CD4-positive, alpha-beta memory T cell (primary cell): ENCODE measurements around the gene LGR4. TPM values are rescaled to one million over a fixed set of nuclear protein-coding genes. Genes with fewer than 3 reads are reported as not detected.

Experiments used
- CTCF ChIA-PET: fragments of 350-600 bp; sonication (Branson Sonifier 250); formaldehyde crosslinking; loops from one replicate; lab custom pipeline; 2021; ENCODE audit warnings: inconsistent platforms; ENCODE audit not compliant: partially characterized antibody; lab: Charles Lee
- POLR2A ChIA-PET: fragments of 350-600 bp; sonication (Branson Sonifier 250); formaldehyde crosslinking; loops from one replicate; lab custom pipeline; 2021; ENCODE audit not compliant: partially characterized antibody; lab: Charles Lee
- DNase-seq, 5 donors: peaks; one replicate each; pipeline versions ENCODE4 v3.0.0 to v3.0.0-alpha.2; 2020 to 2022; ENCODE audit warnings: mixed read lengths in 1 of 5
- H3K27ac ChIP-seq: one replicate; pipeline ENCODE4 v1.7.0; 2013; ENCODE audit warnings: low read depth, low read length
- H3K27me3 ChIP-seq: 2 replicates; pipeline ENCODE4 v1.7.0; 2013; ENCODE audit warnings: mild to moderate bottlenecking, low read length, moderate library complexity; ENCODE audit not compliant: insufficient read depth
- H3K36me3 ChIP-seq: 2 replicates; pipeline ENCODE4 v1.7.0; 2013; ENCODE audit warnings: mild to moderate bottlenecking, low read length, moderate library complexity; ENCODE audit not compliant: insufficient read depth
- H3K4me1 ChIP-seq: 2 replicates; pipeline ENCODE4 v1.7.0; 2013; ENCODE audit warnings: mild to moderate bottlenecking, low read length, moderate library complexity; ENCODE audit not compliant: insufficient read depth
- H3K4me3 ChIP-seq, 2 donors: one replicate each; pipeline ENCODE4 v1.7.0; 2013; ENCODE audit warnings: low read length in 2 of 2, mild to moderate bottlenecking in 1 of 2
- H3K9me3 ChIP-seq, 2 donors: one replicate each; pipeline ENCODE4 v1.7.0; 2013; ENCODE audit warnings: low read length in 2 of 2, control low read depth in 1 of 2; ENCODE audit not compliant: control insufficient read depth in 1 of 2
- H3K27ac Mint-ChIP-seq, 7 donors: one replicate each; pipeline ENCODE4 v1.8.0; 2020 to 2021; ENCODE audit warnings: mixed read lengths in 7 of 7, mild to moderate bottlenecking in 6 of 7, inconsistent platforms in 3 of 7, moderate library complexity in 3 of 7
- H3K27me3 Mint-ChIP-seq, 2 donors: one replicate each; pipeline ENCODE4 v1.8.0; 2020 to 2021; ENCODE audit warnings: mixed read lengths in 2 of 2
- H3K36me3 Mint-ChIP-seq, 2 donors: one replicate each; pipeline ENCODE4 v1.8.0; 2020 to 2021; ENCODE audit warnings: mixed read lengths in 2 of 2, inconsistent platforms in 1 of 2, mild to moderate bottlenecking in 1 of 2
- H3K4me1 Mint-ChIP-seq, 4 donors: one replicate each; pipeline ENCODE4 v1.8.0; 2020 to 2021; ENCODE audit warnings: mixed read lengths in 4 of 4, mild to moderate bottlenecking in 1 of 4
- H3K4me3 Mint-ChIP-seq, 8 donors: one replicate each; pipeline ENCODE4 v1.8.0; 2020 to 2021; ENCODE audit warnings: mixed read lengths in 8 of 8, mild to moderate bottlenecking in 7 of 8, moderate library complexity in 6 of 8, inconsistent platforms in 3 of 8
- H3K9me3 Mint-ChIP-seq, 8 donors: one replicate each; pipeline ENCODE4 v1.8.0; 2020 to 2021; ENCODE audit warnings: mixed read lengths in 8 of 8, mild to moderate bottlenecking in 5 of 8, inconsistent platforms in 3 of 8, moderate library complexity in 1 of 8
- intact Hi-C: fragments of 100-400 bp; cut with micrococcal nuclease; formaldehyde crosslinking; loops from one replicate; pipeline ENCODE4 v1.15.1; 2023
- polyA plus RNA-seq, 2 donors: library from polyadenylated mRNA; unstranded; fragments of 300-500 nt; fragmentation: Illumina TruSeq; gene quantifications; one replicate each; pipeline ENCODE4 v1.2.3, GENCODE V29; 2021
- total RNA-seq, 2 experiments: library from RNA; stranded (reverse); gene quantifications; one replicate each; pipeline ENCODE4 v1.2.3, GENCODE V29; 2021

Gene LGR4
- total and polyA plus RNA-seq, 4 experiments from 2014 or later, result 0.03 to 1.6 (median 0.58) TPM

- Mint-ChIP-seq H3K27ac (no peak overlapping the region), H3K36me3 (no peaks in the 10 kb centered on the region), H3K4me1 (no peaks in the 10 kb centered on the region), H3K4me3 (no peak overlapping the region), H3K9me3 (no peaks in the 10 kb centered on the region), H3K27me3 (peaks cover 5 to 6% of the 10 kb centered on the region in 2 donors)
- intact Hi-C loops, result no loop called here
- no peak overlapping the region for H3K27ac ChIP-seq
- H3K9me3 ChIP-seq, result no peaks in the 10 kb centered on the region
- H3K36me3 ChIP-seq, result no peaks in the 10 kb centered on the region
- ChIA-PET CTCF (no interaction called here), POLR2A (no interaction called here)
- no peaks in the 10 kb centered on the region for H3K27me3 ChIP-seq
- DNase-seq, result no peak
- H3K4me3 ChIP-seq, result no peak overlapping the region
- no peaks in the 10 kb centered on the region for H3K4me1 ChIP-seq
Measured at GRCh38 chr11:27395556-27396258, 76.9 kb downstream of the LGR4 start.

DNA sequence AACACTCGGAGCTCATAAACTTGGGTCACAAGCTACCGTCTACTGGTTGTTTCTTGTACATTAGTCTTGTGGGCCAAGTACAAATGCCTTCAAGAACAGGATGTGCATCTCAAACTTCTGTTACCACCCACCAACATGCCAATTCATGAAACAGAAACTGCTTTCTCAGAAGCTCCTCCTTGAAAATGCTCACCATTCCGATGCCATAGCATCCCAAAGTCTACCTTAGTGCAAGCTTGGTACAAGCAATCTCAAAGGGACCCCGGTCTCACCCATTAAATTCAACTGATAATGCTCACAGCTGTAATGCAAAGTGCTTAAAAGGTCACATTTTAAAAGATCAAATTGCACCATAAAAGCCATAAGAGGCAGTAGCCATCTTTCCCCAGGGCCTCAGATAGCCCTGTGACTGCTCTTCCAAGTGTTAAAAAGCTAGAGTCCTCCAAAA is 77.8 kb downstream of the LGR4 start:
- no peak overlapping the region for H3K4me3 Mint-ChIP-seq
- no peak for DNase-seq
- intact Hi-C loops, result no loop called here
- Histone ChIP-seq H3K4me1 (no peaks in the 10 kb centered on the region), H3K9me3 (no peaks in the 10 kb centered on the region), H3K27ac (no peak overlapping the region), H3K36me3 (no peaks in the 10 kb centered on the region), H3K4me3 (no peak overlapping the region), H3K27me3 (no peaks in the 10 kb centered on the region)
- H3K27me3 Mint-ChIP-seq, result peaks cover 5 to 6% of the 10 kb centered on the region in 2 donors
- H3K27ac Mint-ChIP-seq, result no peak overlapping the region
- no peaks in the 10 kb centered on the region for H3K36me3 Mint-ChIP-seq
- H3K9me3 Mint-ChIP-seq, result no peaks in the 10 kb centered on the region
- POLR2A ChIA-PET, result no interaction called here
- CTCF ChIA-PET, result no interaction called here
- H3K4me1 Mint-ChIP-seq, result no peaks in the 10 kb centered on the region

DNA sequence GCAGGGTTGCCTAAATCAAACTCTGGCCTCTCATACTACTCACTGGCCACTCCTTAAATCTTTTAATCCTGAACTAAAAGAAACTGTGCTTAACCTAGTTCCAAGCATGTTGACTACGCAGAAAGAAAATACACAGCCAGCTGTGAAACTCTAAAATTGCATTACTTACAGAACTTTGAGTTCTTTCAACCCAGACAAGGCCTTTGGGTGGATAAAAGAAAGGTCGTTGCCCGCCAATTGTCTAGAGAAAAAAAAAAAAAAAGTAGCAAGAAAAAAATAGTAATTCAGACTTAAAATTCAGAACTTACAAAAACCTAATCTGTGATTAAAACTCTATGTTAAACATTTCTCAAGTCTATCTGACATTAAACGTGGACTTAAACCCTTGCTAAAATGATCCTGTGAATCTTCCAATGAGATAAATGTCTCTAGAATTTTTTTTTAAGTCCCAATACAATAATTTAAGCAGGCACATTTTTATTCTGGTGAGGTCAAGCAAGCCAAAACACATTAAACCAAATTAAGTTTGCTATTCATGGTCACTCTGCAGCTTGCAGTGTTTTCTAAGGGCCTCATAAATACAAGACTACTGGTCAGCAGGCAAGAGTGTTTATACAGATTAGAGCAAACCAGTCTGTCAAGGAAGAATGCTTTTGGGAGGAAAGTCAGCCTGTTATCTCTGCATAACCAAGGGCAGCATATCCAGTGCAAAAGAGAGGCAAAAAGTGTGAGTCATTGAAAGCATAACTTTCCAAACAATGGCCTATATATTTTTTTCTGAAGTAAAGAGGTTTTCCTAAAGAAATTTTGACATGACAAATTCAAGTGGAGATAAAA is 80.1 kb downstream of the LGR4 start:
- CTCF ChIA-PET, result no interaction called here
- intact Hi-C loops, result no loop called here
- no peak for DNase-seq

GRCh38 chr11:27391331-27392015 is 81.1 kb downstream of the LGR4 start:
- CTCF ChIA-PET, result no interaction called here
- Mint-ChIP-seq H3K4me1 (peaks cover 0 to 6% (median 2%) of the 10 kb centered on the region in 4 donors), H3K9me3 (no peaks in the 10 kb centered on the region), H3K4me3 (no peak overlapping the region), H3K27ac (no peak overlapping the region), H3K27me3 (no peaks in the 10 kb centered on the region), H3K36me3 (no peaks in the 10 kb centered on the region)
- Histone ChIP-seq H3K36me3 (no peaks in the 10 kb centered on the region), H3K27me3 (no peaks in the 10 kb centered on the region), H3K4me3 (no peak overlapping the region), H3K9me3 (no peaks in the 10 kb centered on the region), H3K27ac (no peak overlapping the region), H3K4me1 (no peaks in the 10 kb centered on the region)
- intact Hi-C loops, result no loop called here
- no peak for DNase-seq
- POLR2A ChIA-PET, result no interaction called here

More for the DNA sequence above, 80.1 kb downstream of the LGR4 start:
- Mint-ChIP-seq H3K9me3 (no peaks in the 10 kb centered on the region), H3K27ac (no peak overlapping the region), H3K27me3 (peaks cover 3 to 5% of the 10 kb centered on the region in 2 donors), H3K4me3 (no peak overlapping the region), H3K4me1 (peaks cover 0 to 6% (median 2%) of the 10 kb centered on the region in 4 donors), H3K36me3 (no peaks in the 10 kb centered on the region)
- POLR2A ChIA-PET, result no interaction called here
- no peaks in the 10 kb centered on the region for H3K36me3 ChIP-seq
- no peak overlapping the region for H3K27ac ChIP-seq
- no peaks in the 10 kb centered on the region for H3K9me3 ChIP-seq
- no peaks in the 10 kb centered on the region for H3K4me1 ChIP-seq
- H3K27me3 ChIP-seq, result no peaks in the 10 kb centered on the region
- H3K4me3 ChIP-seq, result no peak overlapping the region

DNA sequence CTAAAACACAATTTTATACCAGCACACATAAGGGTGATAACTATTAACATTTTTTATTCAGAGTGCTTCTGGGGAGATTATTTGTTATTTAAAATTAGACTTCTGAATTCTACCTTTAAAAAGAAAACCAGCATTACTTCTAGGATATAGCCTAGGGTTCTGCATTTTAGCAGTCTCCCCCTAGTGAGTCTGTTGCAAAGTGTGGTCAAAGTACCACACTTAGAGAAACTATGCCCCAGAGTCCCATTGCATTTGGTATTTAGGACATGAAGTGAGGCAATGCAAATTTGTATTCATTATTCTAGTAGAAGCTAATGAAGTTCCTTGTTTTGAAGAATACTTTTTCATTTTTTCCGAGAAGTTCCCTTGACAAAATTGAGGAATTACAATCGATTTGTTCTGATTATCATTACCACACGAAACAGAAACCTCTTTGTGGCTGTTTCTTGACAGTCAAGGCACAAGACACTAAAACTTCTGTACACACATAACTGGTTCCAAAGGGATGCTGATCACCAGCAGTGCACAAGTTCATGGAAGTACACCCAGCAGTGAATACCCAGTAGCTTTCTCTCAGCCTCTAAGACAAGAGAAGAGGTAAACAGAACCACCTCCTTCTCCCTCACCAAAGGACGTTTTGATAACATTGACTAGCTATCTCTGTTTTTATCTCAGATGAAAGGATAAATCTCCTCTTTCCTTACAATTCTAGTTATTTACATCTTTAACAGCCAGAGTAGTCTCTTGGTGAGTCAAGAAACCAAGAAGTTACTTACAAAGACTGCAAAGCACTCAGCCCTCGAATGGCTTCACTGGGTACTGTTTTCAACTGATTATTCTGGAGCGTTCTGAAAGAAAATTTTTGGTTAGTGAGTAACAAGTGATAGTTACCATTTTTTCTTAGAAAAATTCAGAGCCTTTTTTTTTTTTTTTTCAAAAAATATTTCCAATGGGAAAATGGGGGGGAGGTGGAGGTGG is 82.0 kb downstream of the LGR4 start:
- CTCF ChIA-PET, result no interaction called here

GRCh38 chr11:27388869-27389268 is 83.7 kb downstream of the LGR4 start:
- POLR2A ChIA-PET, result no interaction called here
- H3K36me3 ChIP-seq, result no peaks in the 10 kb centered on the region
- H3K9me3 Mint-ChIP-seq, result no peaks in the 10 kb centered on the region
- H3K27me3 Mint-ChIP-seq, result no peaks in the 10 kb centered on the region
- H3K4me3 ChIP-seq, result no peak overlapping the region
- no peak overlapping the region for H3K4me3 Mint-ChIP-seq
- H3K27ac ChIP-seq, result no peak overlapping the region
- H3K27ac Mint-ChIP-seq, result no peak overlapping the region
- H3K9me3 ChIP-seq, result no peaks in the 10 kb centered on the region
- no peaks in the 10 kb centered on the region for H3K36me3 Mint-ChIP-seq
- peaks cover 0 to 6% (median 2%) of the 10 kb centered on the region in 4 donors for H3K4me1 Mint-ChIP-seq
- no peak for DNase-seq
- no peaks in the 10 kb centered on the region for H3K27me3 ChIP-seq
- CTCF ChIA-PET, result no interaction called here
- intact Hi-C loops, result no loop called here
- H3K4me1 ChIP-seq, result no peaks in the 10 kb centered on the region

More for the DNA sequence above, 82.0 kb downstream of the LGR4 start:
- Mint-ChIP-seq H3K4me1 (peaks cover 0 to 6% (median 2%) of the 10 kb centered on the region in 4 donors), H3K4me3 (no peak overlapping the region), H3K9me3 (no peaks in the 10 kb centered on the region), H3K36me3 (no peaks in the 10 kb centered on the region), H3K27ac (no peak overlapping the region), H3K27me3 (no peaks in the 10 kb centered on the region)
- POLR2A ChIA-PET, result no interaction called here
- H3K9me3 ChIP-seq, result no peaks in the 10 kb centered on the region
- H3K27me3 ChIP-seq, result no peaks in the 10 kb centered on the region
- no peak overlapping the region for H3K27ac ChIP-seq
- DNase-seq, result no peak
- no peaks in the 10 kb centered on the region for H3K4me1 ChIP-seq
- intact Hi-C loops, result no loop called here
- no peak overlapping the region for H3K4me3 ChIP-seq
- H3K36me3 ChIP-seq, result no peaks in the 10 kb centered on the region
